AG09309 (cell line): ENCODE data around the gene ADAMTS12.

Experiments
- DNase-seq: peaks from one replicate; pipeline ENCODE4 v3.0.0-alpha.2; 2010; ENCODE audit warnings: low read depth
- H3K4me3 ChIP-seq: 2 replicates; pipeline ENCODE4 v1.5.1; 2011; ENCODE audit warnings: mild to moderate bottlenecking, low read depth, low read length, moderate library complexity; ENCODE audit not compliant: control insufficient read depth
- TF ChIP-seq, protein P1 (sequence below): IDR thresholded peaks from 2 replicates; pipeline ENCODE4 v1.5.1; 2011; ENCODE audit warnings: mild to moderate bottlenecking, low read depth, low read length, inconsistent platforms; ENCODE audit not compliant: insufficient read depth, control insufficient read depth; ENCODE audit errors: missing control alignments

Gene ADAMTS12, protein sequence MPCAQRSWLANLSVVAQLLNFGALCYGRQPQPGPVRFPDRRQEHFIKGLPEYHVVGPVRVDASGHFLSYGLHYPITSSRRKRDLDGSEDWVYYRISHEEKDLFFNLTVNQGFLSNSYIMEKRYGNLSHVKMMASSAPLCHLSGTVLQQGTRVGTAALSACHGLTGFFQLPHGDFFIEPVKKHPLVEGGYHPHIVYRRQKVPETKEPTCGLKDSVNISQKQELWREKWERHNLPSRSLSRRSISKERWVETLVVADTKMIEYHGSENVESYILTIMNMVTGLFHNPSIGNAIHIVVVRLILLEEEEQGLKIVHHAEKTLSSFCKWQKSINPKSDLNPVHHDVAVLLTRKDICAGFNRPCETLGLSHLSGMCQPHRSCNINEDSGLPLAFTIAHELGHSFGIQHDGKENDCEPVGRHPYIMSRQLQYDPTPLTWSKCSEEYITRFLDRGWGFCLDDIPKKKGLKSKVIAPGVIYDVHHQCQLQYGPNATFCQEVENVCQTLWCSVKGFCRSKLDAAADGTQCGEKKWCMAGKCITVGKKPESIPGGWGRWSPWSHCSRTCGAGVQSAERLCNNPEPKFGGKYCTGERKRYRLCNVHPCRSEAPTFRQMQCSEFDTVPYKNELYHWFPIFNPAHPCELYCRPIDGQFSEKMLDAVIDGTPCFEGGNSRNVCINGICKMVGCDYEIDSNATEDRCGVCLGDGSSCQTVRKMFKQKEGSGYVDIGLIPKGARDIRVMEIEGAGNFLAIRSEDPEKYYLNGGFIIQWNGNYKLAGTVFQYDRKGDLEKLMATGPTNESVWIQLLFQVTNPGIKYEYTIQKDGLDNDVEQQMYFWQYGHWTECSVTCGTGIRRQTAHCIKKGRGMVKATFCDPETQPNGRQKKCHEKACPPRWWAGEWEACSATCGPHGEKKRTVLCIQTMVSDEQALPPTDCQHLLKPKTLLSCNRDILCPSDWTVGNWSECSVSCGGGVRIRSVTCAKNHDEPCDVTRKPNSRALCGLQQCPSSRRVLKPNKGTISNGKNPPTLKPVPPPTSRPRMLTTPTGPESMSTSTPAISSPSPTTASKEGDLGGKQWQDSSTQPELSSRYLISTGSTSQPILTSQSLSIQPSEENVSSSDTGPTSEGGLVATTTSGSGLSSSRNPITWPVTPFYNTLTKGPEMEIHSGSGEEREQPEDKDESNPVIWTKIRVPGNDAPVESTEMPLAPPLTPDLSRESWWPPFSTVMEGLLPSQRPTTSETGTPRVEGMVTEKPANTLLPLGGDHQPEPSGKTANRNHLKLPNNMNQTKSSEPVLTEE (N-terminal part only)

DNA sequence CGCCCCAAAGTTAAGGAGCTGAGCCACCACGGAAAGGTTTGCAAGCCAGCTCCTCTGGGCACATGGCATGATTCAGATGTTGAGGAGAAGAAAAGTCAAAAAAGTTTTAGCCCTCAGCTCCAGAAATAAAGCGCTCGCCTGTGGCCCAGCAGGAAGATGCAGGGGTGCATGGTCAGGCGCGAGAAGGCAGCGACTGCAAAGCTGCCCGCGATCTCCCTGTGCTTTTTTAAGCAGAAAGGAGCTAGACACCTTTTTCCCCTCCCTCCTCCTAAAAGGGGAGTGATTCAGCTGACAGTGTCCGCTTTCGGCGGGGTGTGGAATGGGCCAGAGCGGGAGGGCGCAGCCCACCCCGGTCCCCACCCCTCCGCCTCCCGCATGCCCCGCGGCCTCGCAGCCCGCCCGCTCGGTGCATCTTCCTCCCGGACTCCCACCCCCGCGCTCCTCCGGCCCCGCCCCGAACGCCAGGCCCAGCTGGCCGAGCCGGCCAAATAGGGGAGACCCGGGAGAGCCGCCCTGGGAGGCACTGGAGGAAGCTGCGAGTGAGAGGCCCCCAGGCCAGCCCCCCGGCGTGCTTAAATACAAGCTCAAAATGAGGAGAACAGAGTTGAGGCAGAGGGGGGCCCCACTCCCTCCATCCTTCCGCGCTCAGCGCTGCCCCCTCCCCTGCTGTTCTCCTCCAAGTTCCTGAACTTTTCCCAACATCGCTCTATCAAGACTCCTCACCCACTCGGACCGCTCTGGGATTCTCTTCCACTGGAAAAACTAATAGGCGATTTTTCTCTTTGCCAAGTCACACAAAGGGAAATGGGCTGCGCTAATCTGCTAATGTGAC lies at the start of gene ADAMTS12:
Gene ADAMTS12, minus strand, starts transcription at position 203 of the 832 bp plus-strand sequence. Its CDS starts 134 bp downstream, at position 69.
- H3K4me3 ChIP-seq = peak within 1 kb of the TSS; percentile 57
- TF ChIP-seq, protein P1, sequence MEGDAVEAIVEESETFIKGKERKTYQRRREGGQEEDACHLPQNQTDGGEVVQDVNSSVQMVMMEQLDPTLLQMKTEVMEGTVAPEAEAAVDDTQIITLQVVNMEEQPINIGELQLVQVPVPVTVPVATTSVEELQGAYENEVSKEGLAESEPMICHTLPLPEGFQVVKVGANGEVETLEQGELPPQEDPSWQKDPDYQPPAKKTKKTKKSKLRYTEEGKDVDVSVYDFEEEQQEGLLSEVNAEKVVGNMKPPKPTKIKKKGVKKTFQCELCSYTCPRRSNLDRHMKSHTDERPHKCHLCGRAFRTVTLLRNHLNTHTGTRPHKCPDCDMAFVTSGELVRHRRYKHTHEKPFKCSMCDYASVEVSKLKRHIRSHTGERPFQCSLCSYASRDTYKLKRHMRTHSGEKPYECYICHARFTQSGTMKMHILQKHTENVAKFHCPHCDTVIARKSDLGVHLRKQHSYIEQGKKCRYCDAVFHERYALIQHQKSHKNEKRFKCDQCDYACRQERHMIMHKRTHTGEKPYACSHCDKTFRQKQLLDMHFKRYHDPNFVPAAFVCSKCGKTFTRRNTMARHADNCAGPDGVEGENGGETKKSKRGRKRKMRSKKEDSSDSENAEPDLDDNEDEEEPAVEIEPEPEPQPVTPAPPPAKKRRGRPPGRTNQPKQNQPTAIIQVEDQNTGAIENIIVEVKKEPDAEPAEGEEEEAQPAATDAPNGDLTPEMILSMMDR = no peak
- no peak for DNase-seq

DNA sequence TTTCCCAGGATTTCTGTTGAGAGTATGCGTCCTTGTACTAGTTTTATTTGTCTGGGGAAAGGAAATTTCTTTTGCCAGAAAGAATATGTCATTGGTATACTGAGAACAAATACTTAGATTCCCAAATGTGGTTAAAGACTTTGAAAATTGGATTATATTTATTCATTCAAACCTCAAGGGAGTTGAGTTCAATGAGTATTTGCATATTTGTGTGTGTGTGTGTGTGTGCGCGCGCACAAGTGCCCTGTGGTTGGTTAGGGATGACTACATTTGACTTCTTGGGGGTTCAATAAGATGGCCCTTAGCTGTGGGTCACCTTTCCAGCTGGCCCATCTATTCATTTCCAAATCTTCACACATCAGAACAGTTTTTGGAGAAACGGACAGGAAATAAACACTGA lies 49.3 kb upstream of the ADAMTS12 start:
- TF ChIP-seq, protein P1 = no peak
- H3K4me3 ChIP-seq = no peak overlapping the region
- no peak for DNase-seq

DNA sequence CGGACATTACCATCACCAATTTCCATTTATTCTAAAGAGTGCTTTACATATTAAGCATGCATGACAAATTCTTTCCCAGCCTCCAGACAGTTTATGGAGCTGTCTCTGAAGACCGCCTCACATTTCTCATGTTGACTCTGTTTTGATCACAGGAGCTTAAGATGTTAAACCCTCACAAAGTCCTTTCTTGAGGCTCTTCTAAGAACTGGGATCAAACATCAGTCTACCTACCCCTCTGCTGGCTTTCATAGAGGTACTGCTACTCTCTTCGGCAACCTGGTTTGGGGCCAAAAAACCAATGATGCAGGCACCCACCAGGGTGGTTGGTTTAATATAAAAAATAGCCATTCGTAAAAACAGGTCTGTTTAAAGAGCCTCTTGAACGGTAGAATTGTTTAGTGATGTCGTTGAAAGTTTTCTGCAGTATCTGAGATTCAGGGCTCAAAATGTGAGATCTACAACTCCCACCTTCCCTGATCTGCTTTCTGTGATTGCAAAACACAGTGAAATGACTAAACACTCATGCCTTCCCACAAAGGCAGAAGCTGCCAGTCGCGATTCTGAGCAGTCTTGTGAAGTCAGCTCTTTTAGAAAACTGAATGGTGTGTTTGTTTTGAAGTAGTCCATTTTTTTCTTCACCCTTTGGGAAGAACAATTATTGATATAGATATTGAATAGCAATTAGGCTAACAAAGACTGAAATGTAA lies 47.9 kb upstream of the ADAMTS12 start:
- TF ChIP-seq, protein P1 = no peak
- H3K4me3 ChIP-seq = no peak overlapping the region
- DNase-seq = no peak

DNA sequence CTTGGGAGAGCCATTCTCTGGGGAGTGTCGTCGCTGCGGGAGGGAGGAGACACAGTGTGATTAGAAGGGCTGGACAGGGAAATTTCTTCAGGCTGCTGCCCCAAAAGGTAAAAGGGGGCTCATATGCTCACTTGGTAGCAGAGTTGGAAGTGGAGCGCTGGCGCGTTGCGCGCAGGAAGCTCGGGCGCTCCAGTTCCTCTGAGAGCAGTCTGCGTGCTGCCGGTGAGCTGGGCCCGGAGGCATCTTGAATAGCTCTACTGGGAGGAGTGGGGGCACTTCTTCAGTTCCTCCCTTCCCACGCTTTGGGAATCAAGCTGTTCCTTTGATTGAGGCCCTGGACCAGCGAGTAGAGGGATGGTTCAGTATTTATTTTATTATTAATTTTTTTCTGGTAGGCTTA lies 47.1 kb upstream of the ADAMTS12 start:
- TF ChIP-seq, protein P1 = no peak

DNA sequence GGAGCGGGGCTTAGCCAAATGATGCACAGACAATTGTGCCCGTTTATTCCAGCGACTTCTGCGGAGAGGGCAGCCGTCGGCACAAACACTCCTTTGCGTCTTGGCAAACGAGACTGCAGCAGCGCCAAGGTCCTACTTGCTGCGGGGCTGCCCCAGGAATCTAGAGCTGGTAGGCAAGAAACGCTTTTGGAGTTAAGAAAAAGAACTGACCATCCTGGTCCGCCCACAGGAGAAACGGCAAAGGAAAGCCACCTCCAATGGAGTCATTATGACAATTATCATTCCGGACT lies 46.7 kb upstream of the ADAMTS12 start:
- TF ChIP-seq, protein P1 = no peak
- no peak overlapping the region for H3K4me3 ChIP-seq
- no peak for DNase-seq

More for the DNA sequence above, 47.1 kb upstream of the ADAMTS12 start:
- no peak overlapping the region for H3K4me3 ChIP-seq
- no peak for DNase-seq
